ENCODE results near the gene JAKMIP1. TPM values are rescaled to one million over a fixed set of nuclear protein-coding genes. Genes with fewer than 3 reads are reported as not detected.

Gene JAKMIP1
- total RNA-seq, 2 experiments from 2014 or later, result 2.0 to 2.1 TPM

GRCh38 chr4:6074758-6075157, 125.6 kb downstream of the JAKMIP1 start:
- peaks cover 0 to 4% of the 10 kb centered on the region in 2 experiments for H3K9me3 ChIP-seq (ENCODE audit: control insufficient read depth in 1 of 2, insufficient read depth in 1 of 2, low read length in 2 of 2)
- ATAC-seq (ENCODE audit: poor library complexity), result no peak
- H3K36me3 ChIP-seq (ENCODE audit: insufficient read depth, low read length), result peaks cover 5% of the 10 kb centered on the region
- H3K27ac ChIP-seq (ENCODE audit: low read depth in 1 of 2, low read length in 2 of 2), result no peak overlapping the region
- no peaks in the 10 kb centered on the region for H3K4me1 Mint-ChIP-seq (ENCODE audit: low read depth)
- POLR2A ChIA-PET, result no interaction called here
- peaks cover 10% of the 10 kb centered on the region for H3K27me3 Mint-ChIP-seq
- no peaks in the 10 kb centered on the region for H3K36me3 Mint-ChIP-seq (ENCODE audit: low read depth)
- H3K4me3 Mint-ChIP-seq, result no peak overlapping the region
- TF ChIP-seq CTCF (IDR thresholded peaks at IDR 0.05), result no peak
- no peak for DNase-seq
- intact Hi-C loops (cut with DNase I, micrococcal nuclease), result no loop called here
- H3K4me3 ChIP-seq (ENCODE audit: low read length), result no peak overlapping the region
- no peak overlapping the region for H3K27ac Mint-ChIP-seq
- CTCF ChIA-PET, result no interaction called here
- no peaks in the 10 kb centered on the region for H3K4me1 ChIP-seq (ENCODE audit: insufficient read depth, low read length)
- H3K27me3 ChIP-seq (ENCODE audit: control insufficient read depth in 1 of 2, insufficient read depth in 2 of 2, low read length in 2 of 2), result no peaks in the 10 kb centered on the region
- H3K9me3 Mint-ChIP-seq, result no peaks in the 10 kb centered on the region

GRCh38 chr4:6071959-6072720, 128.2 kb downstream of the JAKMIP1 start:
- H3K4me3 Mint-ChIP-seq, result no peak overlapping the region
- H3K27ac ChIP-seq (ENCODE audit: low read depth in 1 of 2, low read length in 2 of 2), result no peak overlapping the region
- no peaks in the 10 kb centered on the region for H3K36me3 ChIP-seq (ENCODE audit: insufficient read depth, low read length)
- no peaks in the 10 kb centered on the region for H3K4me1 Mint-ChIP-seq (ENCODE audit: low read depth)
- H3K4me3 ChIP-seq (ENCODE audit: low read length), result no peak overlapping the region
- peaks cover 0 to 4% of the 10 kb centered on the region in 2 experiments for H3K9me3 ChIP-seq (ENCODE audit: control insufficient read depth in 1 of 2, insufficient read depth in 1 of 2, low read length in 2 of 2)
- no peaks in the 10 kb centered on the region for H3K4me1 ChIP-seq (ENCODE audit: insufficient read depth, low read length)
- intact Hi-C loops (cut with DNase I, micrococcal nuclease), result no loop called here
- DNase-seq (no peak), ATAC-seq (ENCODE audit: poor library complexity) (no peak)
- POLR2A ChIA-PET, result no interaction called here
- no peaks in the 10 kb centered on the region for H3K27me3 ChIP-seq (ENCODE audit: control insufficient read depth in 1 of 2, insufficient read depth in 2 of 2, low read length in 2 of 2)
- CTCF ChIA-PET, result no interaction called here
- no peaks in the 10 kb centered on the region for H3K36me3 Mint-ChIP-seq (ENCODE audit: low read depth)
- H3K9me3 Mint-ChIP-seq, result no peaks in the 10 kb centered on the region
- peaks cover 12% of the 10 kb centered on the region for H3K27me3 Mint-ChIP-seq
- no peak for TF ChIP-seq CTCF (IDR thresholded peaks at IDR 0.05)
- no peak overlapping the region for H3K27ac Mint-ChIP-seq

- no peak for TF ChIP-seq CTCF (IDR thresholded peaks at IDR 0.05)
- Histone ChIP-seq H3K36me3 (ENCODE audit: insufficient read depth, low read length) (no peaks in the 10 kb centered on the region), H3K27ac (ENCODE audit: low read depth in 1 of 2, low read length in 2 of 2) (no peak overlapping the region), H3K4me1 (ENCODE audit: insufficient read depth, low read length) (no peaks in the 10 kb centered on the region), H3K4me3 (ENCODE audit: low read length) (no peak overlapping the region), H3K27me3 (ENCODE audit: control insufficient read depth in 1 of 2, insufficient read depth in 2 of 2, low read length in 2 of 2) (no peaks in the 10 kb centered on the region), H3K9me3 (ENCODE audit: control insufficient read depth in 1 of 2, insufficient read depth in 1 of 2, low read length in 2 of 2) (peaks cover 0 to 4% of the 10 kb centered on the region in 2 experiments)
- POLR2A ChIA-PET, result no interaction called here
- intact Hi-C loops (cut with DNase I, micrococcal nuclease), result no loop called here
- ATAC-seq (ENCODE audit: poor library complexity), result no peak
- Mint-ChIP-seq H3K27ac (no peak overlapping the region), H3K4me1 (ENCODE audit: low read depth) (no peaks in the 10 kb centered on the region), H3K27me3 (peaks cover 19% of the 10 kb centered on the region), H3K36me3 (ENCODE audit: low read depth) (no peaks in the 10 kb centered on the region), H3K9me3 (no peaks in the 10 kb centered on the region), H3K4me3 (no peak overlapping the region)
- no peak for DNase-seq
- CTCF ChIA-PET, result no interaction called here
Measured at GRCh38 chr4:6071191-6071958, 129.0 kb downstream of the JAKMIP1 start.
